ENCODE data around the gene PCNA.

GRCh38 chr20:5145365-5146098 is 25.8 kb upstream of the PCNA start:
- TF ChIP-seq EP300 (IDR thresholded peaks at IDR 0.05) (no peak), CTCF (IDR thresholded peaks at IDR 0.05) (no peak)

All from esophagus muscularis mucosa (tissue), 3 donors.